Muscle layer of colon (tissue), 2 donors: ENCODE results near the gene CNGA1.
"Not testable (repeated sequence)": the region's sequence is repeated elsewhere in the genome, so short reads cannot be mapped to it uniquely, and the experiment has no call there.

Experiments used
- H3K27ac ChIP-seq: one replicate; pipeline ENCODE4 v1.7.0; 2013; ENCODE audit warnings: low read depth, mild to moderate bottlenecking, low read length, moderate library complexity
- H3K27me3 ChIP-seq, 2 donors: one replicate each; pipeline ENCODE4 v1.7.0; 2013; ENCODE audit warnings: low read length in 2 of 2, mild to moderate bottlenecking in 2 of 2; ENCODE audit not compliant: insufficient read depth in 2 of 2, control insufficient read depth in 1 of 2
- H3K36me3 ChIP-seq: one replicate; pipeline ENCODE4 v1.7.0; 2013; ENCODE audit warnings: mild to moderate bottlenecking, low read length; ENCODE audit not compliant: insufficient read depth
- H3K4me1 ChIP-seq: one replicate; pipeline ENCODE4 v1.7.0; 2013; ENCODE audit warnings: mild to moderate bottlenecking, low read length; ENCODE audit not compliant: insufficient read depth
- H3K4me3 ChIP-seq, 2 donors: one replicate each; pipeline ENCODE4 v1.7.0; 2013; ENCODE audit warnings: low read length in 2 of 2, low read depth in 1 of 2, mild to moderate bottlenecking in 1 of 2, moderate library complexity in 1 of 2
- H3K9ac ChIP-seq: one replicate; pipeline ENCODE4 v1.7.0; 2013; ENCODE audit warnings: low read length
- H3K9me3 ChIP-seq: one replicate; pipeline ENCODE4 v1.7.0; 2013; ENCODE audit warnings: mild to moderate bottlenecking, low read length
- donor health status: abdominal sarcoma.
- donor health status: Adenocarcinoma of cecum.

Gene CNGA1

GRCh38 chr4:48008021-48008596 lies 8.4 kb downstream of the CNGA1 start:
- H3K27me3 ChIP-seq: no peaks in the 10 kb centered on the region
- H3K36me3 ChIP-seq: no peaks in the 10 kb centered on the region
- H3K4me1 ChIP-seq: no peaks in the 10 kb centered on the region
- no peak overlapping the region for H3K27ac ChIP-seq
- no peaks in the 10 kb centered on the region for H3K9me3 ChIP-seq
- no peak overlapping the region for H3K4me3 ChIP-seq
- no peak overlapping the region for H3K9ac ChIP-seq

GRCh38 chr4:48005781-48006180 lies 10.7 kb downstream of the CNGA1 start:
- H3K9ac ChIP-seq: no peak overlapping the region
- H3K27ac ChIP-seq: no peak overlapping the region
- H3K36me3 ChIP-seq: no peaks in the 10 kb centered on the region
- no peaks in the 10 kb centered on the region for H3K27me3 ChIP-seq
- H3K4me3 ChIP-seq: no peak overlapping the region
- H3K4me1 ChIP-seq: no peaks in the 10 kb centered on the region
- H3K9me3 ChIP-seq: no peaks in the 10 kb centered on the region

GRCh38 chr4:48003568-48003967 lies 12.9 kb downstream of the CNGA1 start:
- not testable (repeated sequence) for H3K4me1 ChIP-seq, H3K36me3 ChIP-seq, H3K27me3 ChIP-seq, H3K9me3 ChIP-seq, H3K27ac ChIP-seq, H3K9ac ChIP-seq, H3K4me3 ChIP-seq

- H3K9me3 ChIP-seq: no peaks in the 10 kb centered on the region
- H3K4me3 ChIP-seq: no peak overlapping the region
- no peaks in the 10 kb centered on the region for H3K27me3 ChIP-seq
- H3K27ac ChIP-seq: no peak overlapping the region
- H3K4me1 ChIP-seq: no peaks in the 10 kb centered on the region
- no peak overlapping the region for H3K9ac ChIP-seq
- H3K36me3 ChIP-seq: no peaks in the 10 kb centered on the region
Measured at GRCh38 chr4:48002267-48002666, 14.2 kb downstream of the CNGA1 start.

- H3K27ac ChIP-seq: no peak overlapping the region
- no peak overlapping the region for H3K9ac ChIP-seq
- H3K27me3 ChIP-seq: no peaks in the 10 kb centered on the region
- no peak overlapping the region for H3K4me3 ChIP-seq
- no peaks in the 10 kb centered on the region for H3K36me3 ChIP-seq
- H3K4me1 ChIP-seq: no peaks in the 10 kb centered on the region
- no peaks in the 10 kb centered on the region for H3K9me3 ChIP-seq
Measured at GRCh38 chr4:47996021-47996420, 20.5 kb downstream of the CNGA1 start.

- H3K9ac ChIP-seq, H3K4me1 ChIP-seq, H3K27ac ChIP-seq, H3K9me3 ChIP-seq, H3K27me3 ChIP-seq, H3K4me3 ChIP-seq, H3K36me3 ChIP-seq: not testable (repeated sequence)
Measured at GRCh38 chr4:47992475-47992874, 24.0 kb downstream of the CNGA1 start.

- Histone ChIP-seq H3K4me1 (no peaks in the 10 kb centered on the region), H3K9ac (no peak overlapping the region), H3K27ac (no peak overlapping the region), H3K9me3 (no peaks in the 10 kb centered on the region), H3K4me3 (no peak overlapping the region), H3K36me3 (no peaks in the 10 kb centered on the region), H3K27me3 (no peaks in the 10 kb centered on the region)
Measured at GRCh38 chr4:47990145-47990544, 26.3 kb downstream of the CNGA1 start.

GRCh38 chr4:47974566-47974965 lies 41.9 kb downstream of the CNGA1 start:
- Histone ChIP-seq H3K27me3 (no peaks in the 10 kb centered on the region), H3K4me3 (no peak overlapping the region), H3K27ac (no peak overlapping the region), H3K36me3 (no peaks in the 10 kb centered on the region), H3K4me1 (no peaks in the 10 kb centered on the region), H3K9me3 (no peaks in the 10 kb centered on the region), H3K9ac (no peak overlapping the region)

GRCh38 chr4:47972721-47973120 lies 43.8 kb downstream of the CNGA1 start:
- Histone ChIP-seq H3K36me3 (no peaks in the 10 kb centered on the region), H3K4me3 (no peak overlapping the region), H3K27ac (no peak overlapping the region), H3K27me3 (no peaks in the 10 kb centered on the region), H3K9ac (no peak overlapping the region), H3K9me3 (no peaks in the 10 kb centered on the region), H3K4me1 (no peaks in the 10 kb centered on the region)

GRCh38 chr4:47972181-47972580 lies 44.3 kb downstream of the CNGA1 start:
- H3K27ac ChIP-seq: no peak overlapping the region
- H3K36me3 ChIP-seq: no peaks in the 10 kb centered on the region
- H3K9me3 ChIP-seq: no peaks in the 10 kb centered on the region
- H3K4me3 ChIP-seq: no peak overlapping the region
- no peaks in the 10 kb centered on the region for H3K4me1 ChIP-seq
- no peak overlapping the region for H3K9ac ChIP-seq
- no peaks in the 10 kb centered on the region for H3K27me3 ChIP-seq

GRCh38 chr4:47968847-47969246 lies 47.6 kb downstream of the CNGA1 start:
- Histone ChIP-seq H3K27me3 (no peaks in the 10 kb centered on the region), H3K9ac (no peak overlapping the region), H3K4me1 (no peaks in the 10 kb centered on the region), H3K4me3 (no peak overlapping the region), H3K27ac (no peak overlapping the region), H3K9me3 (no peaks in the 10 kb centered on the region), H3K36me3 (no peaks in the 10 kb centered on the region)

- H3K9ac ChIP-seq: no peak overlapping the region
- H3K9me3 ChIP-seq: no peaks in the 10 kb centered on the region
- H3K27me3 ChIP-seq: no peaks in the 10 kb centered on the region
- no peaks in the 10 kb centered on the region for H3K36me3 ChIP-seq
- H3K4me3 ChIP-seq: no peak overlapping the region
- no peaks in the 10 kb centered on the region for H3K4me1 ChIP-seq
- no peak overlapping the region for H3K27ac ChIP-seq
Measured at GRCh38 chr4:47954677-47955076, 61.8 kb downstream of the CNGA1 start.
